Ovary (tissue), 9 donors: Measurements from ENCODE around the gene MZT2A. TPM values are rescaled to one million over a fixed set of nuclear protein-coding genes. Genes with fewer than 3 reads are reported as not detected.
"Not testable (repeated sequence)": the region's sequence is repeated elsewhere in the genome, so short reads cannot be mapped to it uniquely, and the experiment has no call there.

Experiments
- DNase-seq, 5 donors: peaks; one replicate each; pipeline ENCODE4 v3.0.0-alpha.2; 2019 to 2020
- H3K27ac ChIP-seq, 2 donors: fragments of 200-600 bp; one replicate each; pipeline versions ENCODE4 v1.5.1 to v1.8.0; 2019 to 2022
- H3K27me3 ChIP-seq: fragments of 200-600 bp; one replicate; pipeline ENCODE4 v1.8.0; 2022
- H3K36me3 ChIP-seq: fragments of 200-600 bp; sonication (generic); one replicate; pipeline ENCODE4 v1.5.1; 2019
- H3K4me1 ChIP-seq: one replicate; pipeline ENCODE4 v1.8.1; 2013; ENCODE audit warnings: mild to moderate bottlenecking, moderate library complexity; ENCODE audit not compliant: insufficient read depth
- H3K4me3 ChIP-seq: fragments of 200-600 bp; sonication (generic); one replicate; pipeline ENCODE4 v1.5.1; 2017
- H3K9me3 ChIP-seq, 2 donors: fragments of 200-600 bp in 1 of 2; sonication (generic) in 1 of 2; one replicate each; pipeline versions ENCODE4 v1.5.1 to v1.8.1; 2013 to 2019; ENCODE audit warnings: mild to moderate bottlenecking in 1 of 2, moderate library complexity in 1 of 2
- CTCF ChIP-seq, 3 donors: fragments of 450-650 bp in 2 of 3; fragments of 200-600 bp in 1 of 3; IDR thresholded peaks; one replicate each; pipeline versions ENCODE4 v1.5.1 to v1.8.0; 2016 to 2022; ENCODE audit warnings: antibody characterized with exemption in 3 of 3, mild to moderate bottlenecking in 1 of 3
- EP300 ChIP-seq: sonication (generic); formaldehyde crosslinking; IDR thresholded peaks from one replicate; pipeline ENCODE4 v1.6.1; 2017; ENCODE audit warnings: antibody characterized with exemption
- POLR2A ChIP-seq: fragments of 450-650 bp; IDR thresholded peaks from one replicate; pipeline ENCODE4 v1.6.1; 2017; ENCODE audit warnings: antibody characterized with exemption, mild to moderate bottlenecking, moderate library complexity
- WGBS, 3 donors: extraction: QIAGEN DNeasy Blood & Tissue Kit in 1 of 3; methylation state at CpG; one replicate each; pipeline versions ENCODE4 v1.1.5 to v1.1.7; 2013 to 2017; 5-methylcytosine and 5-hydroxymethylcytosine counted together
- intact Hi-C, 4 donors: fragments of 100-400 bp; cut with DNase I; formaldehyde crosslinking; loops; one replicate each; pipeline versions ENCODE4 v1.11.0 to v1.15.1; 2022 to 2023
- polyA plus RNA-seq, 2 donors: library from polyadenylated mRNA; stranded (reverse); fragments of 200-250 nt in 1 of 2; fragments of 350-450 nt in 1 of 2; fragmentation: Illumina TruSeq in 1 of 2; extraction: RNeasy Lipid Tissue Mini Kit (QIAGEN cat#74804) in 1 of 2; gene quantifications; one replicate each; pipeline ENCODE4 v1.2.3, GENCODE V29; 2013 to 2014
- total RNA-seq, 7 donors: library from RNA; depleted of rRNA in 2 of 7; stranded (reverse); fragments of >200 nt in 2 of 7; fragmentation: NEBNext Ultra II Directional in 3 of 7; extraction: Animal tissue kit (Norgen Biotek cat#: 25700) in 3 of 7; gene quantifications; one replicate each; pipeline versions ENCODE4 v1.1.0 to v1.2.4, GENCODE V29; 2016 to 2023
- donor health status: DM: no; HTN: no; CAD: no; lungs with moderate emphysema.
- donor health status: DM: no; HTN: no; CAD: no.
- donor health status: Bipolar disorder and iron deficiency.
- donor health status: DM: yes; HTN: yes; CAD: no.
- donor health status: DM: no; HTN: no; CAD: no.
- donor health status: DM: yes; HTN: yes; CAD: no.

MZT2A gene
- total and polyA plus RNA-seq, 9 donors: 7.5 to 206 (median 106) TPM

- H3K9me3 ChIP-seq, H3K36me3 ChIP-seq, H3K4me3 ChIP-seq, intact Hi-C loops, H3K4me1 ChIP-seq, H3K27ac ChIP-seq, H3K27me3 ChIP-seq, DNase-seq: not testable (repeated sequence)
- 92 to 95% (median 94%) methylated on average over 19 of the region's 19 CpGs for WGBS, 3 donors
These were observed 9.6 kb downstream of the MZT2A start for GRCh38 chr2:131482506-131483155.

- intact Hi-C loops, H3K27ac ChIP-seq, H3K27me3 ChIP-seq, H3K9me3 ChIP-seq, DNase-seq, H3K36me3 ChIP-seq, H3K4me1 ChIP-seq, H3K4me3 ChIP-seq: not testable (repeated sequence)
- 96 to 98% (median 98%) methylated on average over 15 to 20 of the region's 20 CpGs for WGBS, 3 donors
These were observed 11.8 kb downstream of the MZT2A start for GRCh38 chr2:131480351-131480750.

- H3K27ac ChIP-seq, intact Hi-C loops, DNase-seq, H3K4me1 ChIP-seq, H3K9me3 ChIP-seq, H3K27me3 ChIP-seq, H3K36me3 ChIP-seq, H3K4me3 ChIP-seq: not testable (repeated sequence)
- 37 to 77% (median 71%) methylated on average over 9 of the region's 9 CpGs for WGBS, 3 donors
These were observed 13.2 kb downstream of the MZT2A start for GRCh38 chr2:131478850-131479461.

- H3K36me3 ChIP-seq, H3K4me3 ChIP-seq, H3K4me1 ChIP-seq, H3K9me3 ChIP-seq, intact Hi-C loops, H3K27ac ChIP-seq, H3K27me3 ChIP-seq: not testable (repeated sequence)
- DNase-seq: peak in 3 of 5 donors; percentile 49 to 64 (median 57)
- 46 to 50% (median 47%) methylated on average over 12 to 15 of the region's 18 CpGs for WGBS, 3 donors
These were observed 13.9 kb downstream of the MZT2A start for GRCh38 chr2:131478074-131478849.

- H3K27ac ChIP-seq, H3K36me3 ChIP-seq, H3K4me3 ChIP-seq, H3K9me3 ChIP-seq, intact Hi-C loops, H3K4me1 ChIP-seq, H3K27me3 ChIP-seq, DNase-seq: not testable (repeated sequence)
- 38 to 71% (median 42%) methylated on average over 1 of the region's 1 CpG for WGBS, 3 donors
These were observed 15.0 kb downstream of the MZT2A start for GRCh38 chr2:131477227-131477626.

- H3K27ac ChIP-seq, intact Hi-C loops, H3K4me1 ChIP-seq, H3K9me3 ChIP-seq, H3K27me3 ChIP-seq, DNase-seq, H3K4me3 ChIP-seq, H3K36me3 ChIP-seq: not testable (repeated sequence)
- WGBS, 3 donors: 98 to 99% (median 98%) methylated on average over 25 of the region's 25 CpGs
These were observed 15.8 kb downstream of the MZT2A start for GRCh38 chr2:131476363-131476762.

- no peaks in the 10 kb centered on the region for H3K36me3 ChIP-seq
- H3K27me3 ChIP-seq: no peaks in the 10 kb centered on the region
- intact Hi-C loops: no loop called here
These were observed 16.4 kb downstream of the MZT2A start, which contains the start of gene TUBA3D for GRCh38 chr2:131475831-131476230. Gene TUBA3D (plus strand): TSS chr2:131476119. CDS start chr2:131476200, 81 bp downstream.

GRCh38 chr2:131473266-131473665, 18.9 kb downstream of the MZT2A start:
- DNase-seq, intact Hi-C loops, H3K4me3 ChIP-seq, H3K27me3 ChIP-seq, H3K36me3 ChIP-seq, H3K9me3 ChIP-seq, H3K4me1 ChIP-seq, H3K27ac ChIP-seq: not testable (repeated sequence)
- 90 to 95% (median 93%) methylated on average over 2 of the region's 2 CpGs for WGBS, 3 donors

More at GRCh38 chr2:131475831-131476230, 16.4 kb downstream of the MZT2A start, which contains the start of gene TUBA3D:
- WGBS, 3 donors: 94 to 97% (median 95%) methylated on average over 26 to 27 of the region's 27 CpGs
- Histone ChIP-seq H3K27ac (no peak within 1 kb of the TSS), H3K4me3 (no peak within 1 kb of the TSS), H3K9me3 (no peaks in the 10 kb centered on the region), H3K4me1 (no peaks in the 10 kb centered on the region)
- DNase-seq: no peak
- TF ChIP-seq CTCF (IDR thresholded peaks at IDR 0.05) (no peak), EP300 (no peak), POLR2A (no peak)

GRCh38 chr2:131471624-131472023, 20.6 kb downstream of the MZT2A start:
- H3K27ac ChIP-seq, H3K36me3 ChIP-seq, DNase-seq, H3K4me1 ChIP-seq, H3K4me3 ChIP-seq, H3K9me3 ChIP-seq, H3K27me3 ChIP-seq, intact Hi-C loops: not testable (repeated sequence)
- 77 to 83% (median 80%) methylated on average over 3 to 4 of the region's 8 CpGs for WGBS, 3 donors

GRCh38 chr2:131470944-131471343, 21.3 kb downstream of the MZT2A start:
- intact Hi-C loops, H3K4me3 ChIP-seq, H3K9me3 ChIP-seq, H3K27me3 ChIP-seq, H3K27ac ChIP-seq, H3K36me3 ChIP-seq, H3K4me1 ChIP-seq, DNase-seq: not testable (repeated sequence)
- WGBS, 3 donors: 83 to 100% (median 90%) methylated on average over 1 to 3 of the region's 3 CpGs
